Measurements from ENCODE around the gene ANKS1A.

The ANKS1A gene

GRCh38 chr6:34908194-34908593, 19.1 kb downstream of the ANKS1A start:
- TF ChIP-seq CTCF (conservative IDR thresholded peaks at IDR 0.05; ENCODE audit: low read depth, low read length), result no peak
- H3K4me3 ChIP-seq (ENCODE audit: low read depth, low read length), result no peak overlapping the region
- no peak for DNase-seq (ENCODE audit: low read depth)

- H3K4me3 ChIP-seq (ENCODE audit: low read depth, low read length), result no peak overlapping the region
- no peak for DNase-seq (ENCODE audit: low read depth)
- no peak for TF ChIP-seq CTCF (conservative IDR thresholded peaks at IDR 0.05; ENCODE audit: low read depth, low read length)
These were observed 20.3 kb downstream of the ANKS1A start for GRCh38 chr6:34909320-34909883.

- no peak for DNase-seq (ENCODE audit: low read depth)
- no peak overlapping the region for H3K4me3 ChIP-seq (ENCODE audit: low read depth, low read length)
- no peak for TF ChIP-seq CTCF (conservative IDR thresholded peaks at IDR 0.05; ENCODE audit: low read depth, low read length)
These were observed 22.8 kb downstream of the ANKS1A start for GRCh38 chr6:34911822-34912221.

- peak; percentile 84 for DNase-seq (ENCODE audit: low read depth)
- no peak for TF ChIP-seq CTCF (conservative IDR thresholded peaks at IDR 0.05; ENCODE audit: low read depth, low read length)
- no peak overlapping the region for H3K4me3 ChIP-seq (ENCODE audit: low read depth, low read length)
These were observed 23.8 kb downstream of the ANKS1A start for GRCh38 chr6:34912715-34913464.

GRCh38 chr6:34914358-34914757, 25.3 kb downstream of the ANKS1A start:
- DNase-seq (ENCODE audit: low read depth), result no peak

GRCh38 chr6:34916348-34916967, 27.4 kb downstream of the ANKS1A start:
- no peak overlapping the region for H3K4me3 ChIP-seq (ENCODE audit: low read depth, low read length)
- no peak for DNase-seq (ENCODE audit: low read depth)
- TF ChIP-seq CTCF (conservative IDR thresholded peaks at IDR 0.05; ENCODE audit: low read depth, low read length), result no peak

More at GRCh38 chr6:34914358-34914757, 25.3 kb downstream of the ANKS1A start:
- H3K4me3 ChIP-seq (ENCODE audit: low read depth, low read length), result no peak overlapping the region
- TF ChIP-seq CTCF (conservative IDR thresholded peaks at IDR 0.05; ENCODE audit: low read depth, low read length), result no peak

Measured in choroid plexus epithelial cell (primary cell).